Hepatocyte (in vitro differentiated cells): Measurements from ENCODE around the gene CDC42EP2.

Experiments
- CTCF ChIP-seq: fragments of 200-600 bp; sonication (generic); IDR thresholded peaks from 2 replicates; pipeline ENCODE4 v1.5.1; 2016; ENCODE audit warnings: antibody characterized with exemption, mild to moderate bottlenecking; ENCODE audit not compliant: poor library complexity
- EZH2 ChIP-seq: fragments of 200-600 bp; sonication (generic); IDR thresholded peaks from 2 replicates; pipeline ENCODE4 v1.6.1; 2016; ENCODE audit warnings: antibody characterized with exemption, mild to moderate bottlenecking, borderline replicate concordance
- EZH2phosphoT487 ChIP-seq: fragments of 200-600 bp; sonication (generic); IDR thresholded peaks from one replicate; pipeline ENCODE4 v1.6.1; 2018; ENCODE audit warnings: antibody characterized with exemption, mild to moderate bottlenecking, low read depth, moderate library complexity; ENCODE audit not compliant: unreplicated experiment, severe bottlenecking

GRCh38 chr11:65357856-65358356 is 43.2 kb downstream of the CDC42EP2 start:
- TF ChIP-seq CTCF (no peak), EZH2 (no peak), EZH2phosphoT487 (no peak)
